Measurements from ENCODE around the gene TMCO2.

The TMCO2 gene

DNA sequence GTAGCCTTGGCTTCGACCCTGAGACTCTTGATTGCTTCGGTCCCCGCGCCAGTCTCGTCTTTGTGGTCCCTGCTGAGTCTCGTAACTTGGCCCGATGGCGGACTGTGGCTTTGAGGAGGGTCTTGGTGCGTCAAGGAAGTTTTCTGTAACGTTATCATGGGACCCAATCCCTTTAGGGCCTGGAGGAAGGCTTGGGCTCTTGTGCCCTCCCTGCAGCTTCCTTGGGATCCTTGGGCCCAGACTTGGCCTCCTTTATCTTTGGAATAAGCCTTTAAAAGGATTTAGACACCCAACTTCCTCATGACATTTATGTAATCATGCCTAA, 10.7 kb downstream of the TMCO2 start:
- DNase-seq = no peak

DNA sequence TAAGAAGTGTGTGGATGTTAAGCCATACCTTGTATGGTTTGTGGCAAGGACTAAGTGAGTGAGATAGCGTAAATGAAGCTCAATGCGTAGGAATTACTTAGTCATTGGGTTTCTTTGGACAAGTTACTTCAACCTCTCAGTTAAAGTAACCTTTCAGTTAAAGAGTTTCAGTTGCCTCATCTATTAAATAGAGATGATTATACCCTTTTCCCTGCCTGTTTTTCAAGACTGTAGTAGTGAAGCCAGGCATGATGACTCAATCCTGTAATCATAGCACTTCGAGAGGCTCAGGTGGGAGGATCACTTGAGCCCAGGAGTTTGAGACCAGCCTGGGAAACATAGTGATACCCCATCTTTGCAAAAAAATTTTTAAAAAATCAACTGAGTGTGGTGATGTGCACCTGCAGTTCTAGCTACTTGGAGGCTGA, 16.6 kb downstream of the TMCO2 start:
- DNase-seq = no peak

DNA sequence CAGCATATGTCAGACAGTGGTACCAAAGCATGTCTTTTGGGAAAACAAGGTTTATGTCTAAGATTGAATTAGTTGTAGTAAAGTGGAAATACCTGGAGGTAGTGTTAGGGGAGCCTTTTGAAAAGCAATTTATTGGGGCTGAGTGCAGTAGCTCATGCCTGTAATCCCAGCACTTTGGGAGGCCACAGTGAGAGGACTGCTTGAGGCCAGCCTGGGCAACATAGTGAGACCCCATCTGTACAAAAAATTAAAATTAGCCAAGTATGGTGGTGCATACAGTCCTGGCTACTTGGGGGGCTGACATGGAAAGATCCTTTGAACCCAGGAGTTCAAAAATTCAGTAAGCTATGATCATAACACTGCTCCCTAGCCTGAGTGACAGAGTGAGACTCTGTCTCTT, 17.6 kb downstream of the TMCO2 start:
- DNase-seq = no peak

DNA sequence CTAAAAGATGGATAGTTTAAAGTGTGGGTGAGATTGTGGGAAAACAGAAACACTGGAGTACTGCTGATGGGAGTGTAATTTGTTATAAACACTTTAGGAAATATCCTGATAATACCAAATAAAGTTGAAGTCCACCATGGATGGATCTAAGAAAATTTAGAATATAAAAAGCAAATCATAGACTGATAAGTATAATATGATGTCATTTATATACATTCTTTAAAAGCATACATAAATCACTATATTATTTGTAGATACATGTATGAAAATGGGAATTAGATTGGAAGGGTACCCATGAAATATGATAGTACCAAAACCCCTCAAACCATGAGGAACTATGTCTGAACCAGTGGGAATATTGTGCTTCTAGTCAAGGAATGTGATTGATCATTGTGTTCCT, 18.2 kb downstream of the TMCO2 start:
- DNase-seq = no peak

DNA sequence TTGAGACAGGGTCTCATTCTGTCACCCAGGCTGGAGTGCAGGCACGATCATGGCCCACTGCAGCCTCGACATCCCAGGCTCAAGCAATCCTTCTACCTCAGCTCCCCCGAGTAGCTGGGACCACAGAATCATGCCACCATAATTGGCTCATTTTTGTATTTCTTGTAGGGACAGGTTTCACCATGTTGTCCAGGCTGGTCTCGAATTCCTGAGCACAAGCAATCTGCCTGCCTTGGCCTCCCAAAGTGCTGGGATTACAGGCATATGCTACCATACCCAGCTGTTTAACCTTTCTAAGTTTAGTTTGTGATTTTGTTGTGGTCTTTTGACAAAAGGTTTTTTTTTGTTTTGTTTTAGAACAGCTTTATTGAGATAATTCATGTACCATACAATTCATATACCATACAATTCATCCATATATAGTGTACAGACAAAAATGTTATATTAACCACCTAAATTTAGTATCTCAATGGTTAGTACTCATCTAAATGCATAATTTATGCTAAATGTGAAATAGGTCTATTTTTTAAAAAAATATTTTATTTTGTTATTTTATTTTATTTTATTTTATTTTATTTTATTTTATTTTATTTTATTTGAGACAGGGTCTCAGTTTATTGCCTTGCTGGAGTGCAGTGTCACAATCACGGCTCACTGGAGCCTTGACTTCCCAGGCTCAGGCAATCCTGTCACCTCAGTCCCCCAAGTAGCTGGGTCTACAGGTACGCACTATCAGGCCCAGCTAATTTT, 19.2 kb downstream of the TMCO2 start:
- DNase-seq = no peak

DNA sequence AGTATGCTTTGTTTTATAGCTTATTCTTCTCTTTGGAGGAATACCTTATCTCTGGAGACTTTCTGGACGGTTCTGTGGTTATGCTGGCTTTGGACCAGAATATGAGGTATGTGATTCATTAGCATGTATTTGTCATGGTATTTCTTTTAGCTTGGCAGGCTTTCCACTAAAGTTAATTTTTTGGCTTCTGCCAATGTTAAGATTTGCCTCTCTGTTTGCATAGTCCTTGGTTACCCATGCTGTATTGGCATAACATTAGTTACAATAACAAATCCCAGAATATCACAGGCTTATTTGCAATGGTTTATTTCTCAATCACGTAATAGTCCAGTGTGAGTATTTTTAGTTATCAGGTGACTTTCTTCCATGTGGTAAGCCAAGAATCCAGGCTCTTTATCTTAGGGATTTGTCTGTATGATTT, 20.0 kb downstream of the TMCO2 start:
- DNase-seq = no peak

DNA sequence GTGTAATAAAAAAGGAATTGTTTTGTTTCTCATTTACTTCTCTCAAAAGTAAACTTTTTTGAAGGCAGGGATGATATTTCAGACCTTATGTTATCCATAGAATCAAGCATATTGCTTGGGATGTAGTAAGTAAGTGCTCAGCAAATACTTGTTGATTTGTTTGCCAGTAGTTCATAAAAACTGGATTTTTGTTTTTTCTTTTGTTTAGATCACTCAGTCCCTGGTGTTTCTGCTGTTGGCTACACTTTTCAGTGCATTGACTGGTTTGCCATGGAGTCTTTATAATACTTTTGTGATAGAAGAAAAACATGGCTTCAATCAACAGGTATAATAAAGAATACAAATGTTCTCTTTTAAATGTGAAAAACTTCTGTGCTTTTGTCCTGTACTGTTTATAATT, 20.5 kb downstream of the TMCO2 start:
- DNase-seq = no peak

DNA sequence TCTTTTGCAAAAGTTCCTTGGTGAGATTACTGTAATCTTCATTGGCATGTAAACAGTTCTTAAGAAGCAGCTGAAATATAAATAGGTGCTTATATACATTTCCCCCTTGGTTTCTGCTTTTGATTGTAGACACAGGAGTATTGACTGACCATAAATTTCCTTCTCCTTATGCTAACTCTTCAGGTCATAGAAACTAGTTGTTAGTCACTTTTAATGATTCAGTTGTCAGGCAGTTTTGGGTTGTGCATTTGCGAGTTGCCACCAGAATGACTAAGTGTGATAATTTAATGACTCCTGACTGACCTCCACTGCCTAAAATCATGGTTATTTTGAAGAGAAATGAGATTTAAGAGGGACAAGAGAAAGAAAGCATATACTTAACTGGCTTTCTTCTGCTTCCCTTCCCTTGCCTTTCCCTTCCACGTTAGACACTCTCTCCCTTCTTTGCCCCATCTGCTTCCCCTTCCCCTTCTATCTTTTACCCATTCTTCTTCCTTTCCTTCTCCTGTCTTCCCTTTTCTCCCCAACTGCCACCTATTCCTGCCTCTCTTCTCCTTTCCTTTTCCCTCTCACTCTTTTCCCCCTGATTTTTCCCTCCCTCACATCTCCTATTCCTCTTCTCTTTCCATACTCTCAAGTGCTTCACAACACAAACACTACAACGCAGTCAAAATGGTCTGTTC, 22.6 kb downstream of the TMCO2 start:
- DNase-seq = no peak

DNA sequence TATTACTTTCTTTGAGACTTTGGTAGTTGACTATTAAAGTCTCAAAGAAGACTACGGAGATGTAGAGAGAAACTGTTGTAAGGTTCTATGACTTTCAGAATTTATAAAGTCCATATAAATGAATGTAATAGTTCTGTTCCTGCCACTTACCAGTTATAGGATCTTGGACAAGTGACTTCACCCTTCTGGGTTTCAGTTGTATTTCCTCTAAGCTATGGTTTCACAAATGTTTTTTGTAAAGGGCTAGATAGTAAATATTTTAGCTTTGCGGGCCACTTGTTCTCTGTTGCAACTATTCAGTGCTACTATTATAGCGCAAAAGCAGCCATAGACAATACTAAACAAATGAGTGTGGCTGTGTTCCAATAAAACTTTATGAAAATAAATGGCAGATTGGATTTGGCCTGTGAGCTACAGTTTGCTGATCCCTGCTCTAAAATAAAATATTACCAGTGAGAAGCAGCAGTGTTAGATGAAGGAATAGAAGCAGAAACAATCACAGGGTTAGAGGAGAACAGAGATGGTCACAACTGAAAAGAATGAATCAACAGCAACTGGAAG, 25.0 kb downstream of the TMCO2 start:
- no peak for DNase-seq

DNA sequence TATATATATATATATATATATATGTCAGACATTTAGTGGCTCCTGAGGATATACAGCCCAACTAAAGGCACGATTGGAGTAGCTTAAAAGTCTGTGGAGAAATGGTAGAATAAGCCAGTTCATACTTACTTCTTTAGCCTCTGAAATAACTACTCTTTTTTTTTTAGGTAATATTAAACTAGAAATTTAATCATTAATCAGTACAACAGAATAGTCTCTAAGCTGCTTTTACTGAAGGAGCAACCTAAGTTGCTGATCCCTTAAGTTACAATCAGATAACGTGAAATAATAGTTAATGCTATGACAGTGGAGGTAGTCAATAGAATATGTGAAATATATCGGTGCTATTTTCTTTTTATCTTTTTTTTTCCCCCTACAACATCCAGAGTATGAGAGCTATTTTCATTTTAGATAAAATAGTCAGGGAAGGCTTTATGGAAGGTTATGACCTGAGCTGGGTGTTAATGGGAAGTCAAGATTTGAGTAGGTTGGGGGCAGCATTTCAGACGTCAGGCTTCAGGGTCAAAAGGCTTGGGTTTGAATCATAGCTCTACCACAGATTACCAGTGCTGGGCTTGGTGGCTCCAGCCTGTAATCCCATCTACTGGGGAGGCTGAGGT, 25.9 kb downstream of the TMCO2 start:
- DNase-seq = no peak

DNA sequence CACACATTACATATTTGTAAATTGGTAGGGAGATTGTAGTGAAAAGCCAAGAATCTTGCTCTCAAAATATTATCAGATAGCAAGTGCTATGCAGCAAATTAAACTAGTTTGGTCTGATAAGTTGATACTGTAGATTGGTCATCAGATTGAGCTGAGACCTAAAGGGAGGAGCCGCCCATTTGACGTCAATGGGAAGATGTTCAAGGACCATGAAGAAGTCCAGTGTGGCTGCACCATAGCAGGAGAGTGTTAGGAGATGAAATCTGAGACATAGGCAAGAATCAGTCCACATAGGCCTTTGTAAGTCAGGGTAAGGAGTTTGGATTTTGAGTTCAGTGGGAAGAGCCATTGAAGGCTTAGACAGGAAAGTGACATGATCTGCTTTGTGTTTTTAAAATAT, 26.6 kb downstream of the TMCO2 start:
- no peak for DNase-seq

DNA sequence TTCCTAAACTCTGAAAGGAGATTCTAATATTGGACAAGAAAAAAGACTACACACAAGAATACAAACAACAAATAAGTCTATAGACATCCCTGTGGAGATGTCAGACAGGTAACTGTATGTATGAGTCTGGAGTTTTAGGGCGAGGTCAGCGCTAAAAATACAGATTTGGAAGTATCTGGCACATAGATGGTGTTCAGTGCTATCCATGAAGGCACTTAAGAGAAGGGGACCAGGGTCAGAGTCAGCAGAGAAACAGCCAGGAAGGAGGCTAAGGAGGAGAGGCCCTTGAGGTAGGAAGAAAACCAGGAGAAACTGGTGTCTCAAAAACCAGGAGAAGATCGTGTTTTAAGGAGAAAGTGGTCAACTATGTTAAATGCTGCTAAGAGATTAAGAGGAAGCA, 28.4 kb downstream of the TMCO2 start:
- no peak for DNase-seq

DNA sequence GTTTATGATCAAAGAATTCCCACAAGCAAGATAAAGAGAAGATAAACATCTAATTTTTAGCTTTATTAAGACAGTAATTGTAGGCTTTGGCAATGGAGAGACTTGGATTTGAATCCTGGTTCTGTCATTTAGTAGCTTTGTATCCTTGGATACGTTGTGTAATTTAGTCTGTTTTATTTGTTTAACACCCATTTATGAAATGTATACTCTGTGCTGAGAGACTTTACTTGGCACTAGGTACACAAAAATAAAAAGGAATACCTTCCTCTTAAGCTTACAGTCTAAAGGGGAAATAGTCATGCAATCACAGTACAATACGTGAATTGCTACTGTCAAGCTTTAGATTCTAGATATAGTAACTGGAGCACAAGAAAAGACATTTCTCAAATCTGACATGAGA, 34.1 kb downstream of the TMCO2 start:
- DNase-seq = no peak

DNA sequence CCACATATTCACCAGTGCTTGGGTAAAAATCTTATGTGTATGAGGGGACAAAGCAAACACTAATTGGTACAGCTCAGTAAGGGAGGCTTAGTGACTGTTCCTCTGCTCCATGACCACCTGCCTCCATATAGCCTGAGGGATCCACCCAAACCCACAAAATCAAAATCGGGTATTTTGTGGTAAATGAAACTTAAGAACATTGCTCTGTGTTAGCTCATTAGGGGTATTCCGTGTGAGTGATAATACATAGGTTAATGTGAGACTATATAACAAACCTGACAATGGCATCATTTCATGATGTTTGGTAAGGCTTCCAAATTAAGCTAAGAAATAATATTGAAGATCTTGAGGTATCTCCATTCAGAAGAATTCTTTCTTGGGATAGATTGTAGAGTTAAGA, 43.6 kb downstream of the TMCO2 start:
- no peak for DNase-seq

DNA sequence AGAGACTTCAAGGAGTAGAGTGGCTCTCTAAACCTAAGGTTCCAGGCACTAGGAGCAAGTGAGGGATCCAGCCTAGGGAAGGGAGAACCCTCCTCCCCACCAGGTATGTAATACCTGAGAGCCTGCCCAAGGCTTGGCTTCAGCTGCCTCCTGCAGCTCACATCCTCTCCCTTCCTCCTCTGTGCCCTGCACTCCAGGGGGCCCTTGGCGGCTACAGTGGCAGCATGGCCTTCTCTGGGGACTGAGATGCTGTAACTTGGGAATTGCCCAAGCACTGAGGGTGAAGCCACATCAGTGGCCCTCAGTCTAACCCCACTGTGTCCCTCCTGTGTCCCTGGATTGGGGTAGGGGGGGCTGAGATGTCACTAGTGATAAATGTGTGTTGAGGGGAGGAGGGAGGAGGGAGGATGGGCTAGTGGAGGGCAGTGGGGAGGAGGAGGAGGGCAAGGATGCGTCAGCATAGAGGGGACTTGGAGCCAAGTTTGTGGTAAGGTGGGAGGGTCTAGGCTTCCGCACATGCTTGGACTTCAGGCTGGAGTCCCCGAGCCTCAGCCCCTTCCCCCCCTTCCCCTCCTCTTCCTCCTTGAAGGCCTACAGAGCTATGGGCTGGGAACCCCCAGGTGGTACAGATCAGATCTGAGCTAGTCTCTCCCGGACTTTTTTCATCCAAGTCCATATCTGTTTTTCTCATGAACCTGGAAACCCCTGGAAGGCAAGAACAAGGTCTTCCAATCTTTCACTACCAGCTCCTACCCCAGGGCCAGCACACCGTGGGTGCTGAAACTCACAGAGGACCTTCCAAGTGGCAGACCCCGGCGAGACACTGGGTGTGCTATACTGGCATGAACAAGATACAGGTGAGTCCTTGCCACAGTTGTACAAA, 51.9 kb downstream of the TMCO2 start:
- no peak for DNase-seq

DNA sequence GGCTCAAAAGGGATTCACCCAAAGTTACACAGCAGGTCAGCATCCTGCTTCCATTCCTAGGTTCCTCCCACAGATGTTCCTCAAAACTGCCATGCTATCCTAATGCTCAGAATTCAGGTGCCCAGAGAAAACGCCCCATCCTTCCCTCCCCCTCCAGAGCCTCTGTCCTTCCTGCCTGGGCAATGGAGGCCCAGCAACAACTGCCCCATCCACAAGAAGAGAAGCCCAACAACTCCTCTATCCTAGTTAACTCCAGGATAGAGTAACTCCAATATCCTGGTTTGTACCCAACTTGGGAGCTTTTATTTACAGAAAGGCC, 52.5 kb downstream of the TMCO2 start:
- DNase-seq = no peak

DNA sequence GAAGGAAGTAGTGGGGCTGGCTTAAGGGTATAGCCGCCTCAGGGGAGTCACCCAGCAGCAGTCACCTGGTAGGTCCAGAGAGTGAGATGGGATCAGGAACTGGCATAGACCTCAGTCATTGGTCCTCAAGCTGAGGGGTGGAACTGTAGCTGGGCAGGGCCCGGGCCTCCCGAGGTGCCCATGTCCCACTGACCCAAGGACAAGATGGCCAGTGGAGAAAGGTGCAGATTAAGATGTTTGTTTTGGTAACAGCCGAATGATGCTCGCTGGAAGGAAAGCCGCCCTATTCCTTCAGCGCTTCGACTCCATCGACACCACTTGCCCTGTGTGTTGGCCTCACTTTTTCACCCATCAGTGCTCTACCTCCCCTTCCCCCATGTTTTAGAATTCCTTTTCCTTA, 52.9 kb downstream of the TMCO2 start:
- DNase-seq = no peak

DNA sequence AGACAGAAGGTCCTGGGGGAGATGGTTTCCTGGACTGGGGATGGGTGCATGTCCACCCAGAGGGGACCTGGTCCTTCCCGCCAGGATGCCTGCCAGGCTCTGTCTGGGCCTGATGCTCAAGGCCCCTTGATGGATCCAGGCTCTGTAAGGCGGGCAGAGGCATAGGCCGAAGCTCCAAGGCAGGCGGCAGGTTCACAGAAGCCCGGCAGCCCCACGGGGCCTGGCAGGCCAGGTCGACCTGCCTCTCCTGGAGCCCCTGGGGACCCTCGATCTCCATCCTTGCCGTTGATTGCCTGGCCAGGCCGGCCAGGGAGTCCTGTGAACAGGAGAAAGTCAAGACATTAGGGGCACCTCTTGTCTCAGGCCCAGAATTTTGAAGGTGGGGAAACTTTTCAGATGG, 53.3 kb downstream of the TMCO2 start:
- DNase-seq = no peak
